BLaER1 treated with 17β-estradiol and CSF1 and Interleukin-3, amounts not matched to agents 10 nM and 100 nM (cell line): ENCODE results near the gene CRELD2.
A peak's percentile ranks its signal among the peaks of the same experiment; 100 is the strongest.

ENCODE experiments used
- H3K27ac ChIP-seq, 11 experiments: shearing (Covaris generic); formaldehyde crosslinking; 2 replicates each; pipeline ENCODE4 v1.8.1; 2022
- H3K27me3 ChIP-seq, 11 experiments: shearing (Covaris generic); formaldehyde crosslinking; 2 replicates each; pipeline ENCODE4 v1.8.1; 2022
- H3K36me3 ChIP-seq, 11 experiments: shearing (Covaris generic); formaldehyde crosslinking; 2 replicates each; pipeline ENCODE4 v1.8.1; 2022
- H3K4me1 ChIP-seq, 10 experiments: shearing (Covaris generic); formaldehyde crosslinking; 2 replicates each; pipeline ENCODE4 v1.8.1; 2022
- H3K4me2 ChIP-seq, 11 experiments: shearing (Covaris generic); formaldehyde crosslinking; 2 replicates each; pipeline ENCODE4 v1.8.1; 2022
- H3K4me3 ChIP-seq, 10 experiments: shearing (Covaris generic); formaldehyde crosslinking; 2 replicates each; pipeline ENCODE4 v1.8.1; 2022
- H3K9ac ChIP-seq, 11 experiments: shearing (Covaris generic); formaldehyde crosslinking; 2 replicates each; pipeline ENCODE4 v1.8.1; 2022
- H3K9me3 ChIP-seq, 11 experiments: shearing (Covaris generic); formaldehyde crosslinking; replicated peaks in 1 of 11; 2 replicates each; pipeline ENCODE4 v1.8.1; 2022
- H4K20me1 ChIP-seq, 11 experiments: shearing (Covaris generic); formaldehyde crosslinking; 2 replicates each; pipeline ENCODE4 v1.8.1; 2022
- Cebpa-rat ChIP-seq, 11 experiments: shearing (Covaris generic); IDR thresholded peaks; 2 replicates each; pipeline ENCODE4 v1.8.1; 2022

Gene CRELD2

DNA sequence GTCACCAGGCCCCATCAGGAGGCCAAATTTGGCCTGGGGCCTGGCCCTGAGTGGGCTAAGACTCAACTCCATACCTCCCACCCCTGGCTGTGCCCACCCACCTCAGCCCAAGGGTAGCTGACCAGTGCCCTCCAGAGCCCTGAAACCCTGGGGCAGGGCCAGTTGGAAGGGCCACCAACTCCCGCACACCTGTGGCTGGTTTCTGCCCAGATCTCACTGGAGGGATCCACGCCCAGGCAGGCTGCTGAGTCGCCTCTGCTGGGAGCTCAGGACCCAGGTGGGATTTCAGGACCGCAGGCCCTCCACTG lies 33.2 kb downstream of the CRELD2 start:
- Histone ChIP-seq H3K9ac (peak overlapping the region in 4 of 11 experiments; percentile 10 to 46 (median 28); a peak in 4 of 22 replicates), H3K4me2 (peak overlapping the region; percentile 37 to 92 (median 73); a peak in 19 of 22 replicates), H3K27me3 (no peaks in the 10 kb centered on the region)

DNA sequence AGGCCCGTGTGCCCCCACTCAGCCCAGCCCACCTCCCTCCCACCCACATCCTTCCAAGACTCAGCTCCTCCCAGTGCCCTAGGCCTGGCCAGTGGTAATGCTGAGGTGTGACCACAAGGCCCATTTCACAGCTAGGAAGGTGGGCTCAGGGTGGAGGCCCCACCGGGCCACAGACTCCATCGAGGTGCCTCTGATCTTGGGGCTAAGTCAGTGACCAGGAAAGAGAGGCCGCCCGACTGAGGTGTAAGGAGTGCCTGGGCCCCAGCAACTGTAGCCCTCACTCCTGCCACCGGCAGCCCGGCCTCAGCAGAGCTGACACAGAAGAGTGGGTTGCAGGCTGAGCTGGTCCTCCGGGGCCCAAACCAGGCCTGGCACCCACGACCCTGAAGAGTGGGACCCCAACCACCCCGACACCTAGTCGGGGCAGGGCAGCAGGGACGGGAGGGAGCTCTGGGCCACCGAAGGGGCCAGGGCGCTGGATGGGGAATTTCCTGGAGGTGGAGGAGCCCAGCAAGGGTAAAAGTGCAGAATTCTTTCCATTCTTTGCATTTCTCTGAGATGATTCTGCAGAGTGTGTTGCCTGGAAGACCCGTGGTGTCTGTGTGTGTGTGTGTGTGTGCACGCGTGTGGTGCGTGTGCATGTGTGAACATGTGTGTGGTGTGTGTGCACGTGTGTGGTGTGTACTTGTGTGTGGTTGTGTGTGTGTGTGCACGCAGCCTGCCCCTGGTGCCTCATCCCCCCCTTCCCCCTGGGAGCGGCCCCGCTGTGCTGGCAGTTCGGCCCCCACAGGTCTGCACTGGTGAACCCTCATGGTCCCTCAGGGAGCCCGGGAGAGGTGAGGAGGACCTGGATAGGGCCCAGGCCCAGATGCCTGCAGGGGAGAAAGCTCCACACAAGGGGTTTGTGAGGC lies 33.8 kb downstream of the CRELD2 start:
- no peak overlapping the region for H3K27ac ChIP-seq
- peak overlapping the region in 10 of 11 experiments; percentile 42 to 92 (median 74); a peak in 18 of 22 replicates for H3K4me2 ChIP-seq
- no peak for TF ChIP-seq Cebpa-rat (IDR thresholded peaks at IDR 0.05)

More for the DNA sequence above, 33.2 kb downstream of the CRELD2 start:
- Histone ChIP-seq H4K20me1 (peaks cover 0 to 10% (median 0%) of the 10 kb centered on the region in 11 experiments; a peak in 3 of 22 replicates), H3K9me3 (no peaks in the 10 kb centered on the region), H3K4me3 (no peak overlapping the region), H3K4me1 (peaks cover 53 to 93% (median 87%) of the 10 kb centered on the region in 10 experiments), H3K36me3 (no peaks in the 10 kb centered on the region), H3K27ac (no peak overlapping the region)
- TF ChIP-seq Cebpa-rat (IDR thresholded peaks at IDR 0.05) = no peak

DNA sequence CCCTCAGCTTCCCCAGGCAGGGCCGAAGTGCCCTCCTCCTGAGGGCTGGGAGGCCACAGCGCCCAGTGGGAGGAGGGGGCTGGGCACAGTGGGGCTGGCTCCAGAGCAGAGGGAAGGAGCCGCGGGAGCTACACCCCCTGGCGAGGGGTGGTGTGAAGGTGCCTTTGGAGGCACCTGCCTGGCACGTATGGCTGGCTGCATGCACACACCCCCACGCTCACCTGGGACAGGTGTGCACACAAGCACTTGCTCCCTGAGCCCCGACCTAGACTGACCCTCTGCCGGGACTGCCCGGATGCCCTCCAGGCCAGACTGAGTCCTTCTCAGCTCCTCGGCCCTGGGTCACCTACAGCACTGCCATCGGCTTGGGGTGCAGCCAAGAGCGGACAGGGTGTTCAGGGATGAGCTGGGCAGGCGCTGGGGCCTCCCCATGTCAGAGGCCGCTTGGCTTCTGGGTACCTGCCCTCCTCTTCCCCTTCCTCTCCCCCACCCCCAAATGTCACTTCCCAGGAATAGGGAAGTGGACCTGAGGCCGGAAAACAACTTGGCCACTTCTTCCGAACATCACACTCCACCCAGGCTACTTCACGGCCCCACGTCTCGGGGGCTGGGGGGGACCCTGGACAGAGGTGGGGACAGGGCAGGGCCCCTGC lies 34.7 kb downstream of the CRELD2 start:
- H3K9me3 ChIP-seq = no peaks in the 10 kb centered on the region
- H3K27me3 ChIP-seq = no peaks in the 10 kb centered on the region
- no peak overlapping the region for H3K4me3 ChIP-seq
- TF ChIP-seq Cebpa-rat (IDR thresholded peaks at IDR 0.05) = no peak
- H3K4me2 ChIP-seq = peak overlapping the region; percentile 42 to 92 (median 74)
- no peaks in the 10 kb centered on the region for H3K36me3 ChIP-seq
- peak overlapping the region in 1 of 11 experiments; percentile 37; a peak in 2 of 22 replicates for H3K27ac ChIP-seq
- peak overlapping the region in 3 of 11 experiments; percentile 7 to 56 (median 23); a peak in 4 of 22 replicates for H3K9ac ChIP-seq
- peaks cover 0 to 9% (median 0%) of the 10 kb centered on the region in 11 experiments; a peak in 2 of 22 replicates for H4K20me1 ChIP-seq
- peaks cover 53 to 84% (median 73%) of the 10 kb centered on the region in 10 experiments for H3K4me1 ChIP-seq

More for the DNA sequence above, 33.8 kb downstream of the CRELD2 start:
- Histone ChIP-seq H3K9ac (peak overlapping the region in 4 of 11 experiments; percentile 10 to 56 (median 26); a peak in 4 of 22 replicates), H3K9me3 (no peaks in the 10 kb centered on the region), H3K27me3 (no peaks in the 10 kb centered on the region), H4K20me1 (peaks cover 0 to 10% (median 0%) of the 10 kb centered on the region in 11 experiments; a peak in 3 of 22 replicates), H3K4me1 (peaks cover 53 to 90% (median 82%) of the 10 kb centered on the region in 10 experiments), H3K36me3 (no peaks in the 10 kb centered on the region), H3K4me3 (no peak overlapping the region)

DNA sequence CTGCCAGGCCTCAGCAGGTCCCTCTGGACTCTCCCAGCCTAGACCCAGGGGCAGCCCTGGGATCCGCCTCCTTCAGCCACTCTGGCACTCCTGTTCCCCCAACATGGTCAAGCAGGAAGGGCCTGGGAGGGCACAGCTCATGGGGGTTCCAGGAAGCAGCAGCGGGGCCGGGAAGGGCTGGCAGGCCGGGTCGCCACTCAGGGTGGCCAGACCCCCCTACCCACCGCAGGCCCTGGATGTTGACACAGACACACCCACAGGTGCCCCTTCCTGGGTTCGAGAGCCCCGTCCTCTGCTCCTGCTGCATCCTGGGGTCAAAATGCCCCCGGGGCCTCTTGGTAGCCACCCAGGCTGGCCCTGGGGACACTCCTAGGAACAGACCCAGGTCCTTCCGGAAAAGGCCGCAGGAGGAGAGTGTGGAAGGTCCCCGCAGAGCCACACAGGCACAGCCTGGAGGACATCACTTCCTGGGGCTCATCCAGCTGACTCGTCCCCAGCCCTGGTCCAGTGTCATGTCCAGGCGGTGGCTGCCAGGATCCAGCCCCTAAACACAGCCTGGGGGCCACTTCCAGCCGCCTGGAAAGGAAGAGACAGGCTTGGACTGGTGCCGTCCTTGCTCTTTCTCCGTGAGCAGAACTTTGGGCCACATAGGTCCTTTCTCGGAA lies 35.4 kb downstream of the CRELD2 start:
- H3K4me1 ChIP-seq = peaks cover 56 to 84% (median 71%) of the 10 kb centered on the region in 10 experiments
- peaks cover 0 to 9% (median 0%) of the 10 kb centered on the region in 11 experiments; a peak in 2 of 22 replicates for H4K20me1 ChIP-seq
- peak overlapping the region in 2 of 11 experiments; percentile 7 to 56; a peak in 3 of 22 replicates for H3K9ac ChIP-seq
- H3K27ac ChIP-seq = peak overlapping the region in 1 of 11 experiments; percentile 37; a peak in 2 of 22 replicates
- peak overlapping the region; percentile 42 to 92 (median 74) for H3K4me2 ChIP-seq
- H3K4me3 ChIP-seq = no peak overlapping the region
- H3K9me3 ChIP-seq = no peaks in the 10 kb centered on the region
- no peaks in the 10 kb centered on the region for H3K27me3 ChIP-seq
- no peaks in the 10 kb centered on the region for H3K36me3 ChIP-seq
- TF ChIP-seq Cebpa-rat (IDR thresholded peaks at IDR 0.05) = no peak

DNA sequence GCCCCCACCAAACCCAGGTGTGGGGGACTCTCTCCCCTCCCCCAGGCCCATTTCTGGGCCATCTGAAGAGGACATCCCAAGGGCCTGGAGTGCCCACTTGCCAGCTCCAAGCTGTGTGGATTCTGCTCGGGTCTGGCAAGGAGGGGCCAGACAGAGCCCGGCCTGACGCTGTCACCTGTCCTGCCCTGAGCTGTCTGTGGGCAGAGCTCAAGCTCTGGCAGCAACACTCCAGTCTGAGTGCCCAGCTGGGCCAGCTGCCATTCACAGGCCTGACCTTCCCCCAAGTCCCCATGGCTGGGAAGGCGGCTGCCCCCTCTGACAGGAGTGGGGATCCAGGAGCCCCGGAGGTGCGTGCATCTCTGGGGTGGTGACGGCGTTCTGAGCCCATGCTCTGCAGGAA lies 35.9 kb downstream of the CRELD2 start:
- H3K4me2 ChIP-seq = peak overlapping the region; percentile 57 to 92 (median 74); a peak in 19 of 22 replicates
- peak overlapping the region in 3 of 11 experiments; percentile 7 to 62 (median 56); a peak in 3 of 22 replicates for H3K9ac ChIP-seq
- H3K9me3 ChIP-seq = no peaks in the 10 kb centered on the region
- peaks cover 0 to 9% (median 0%) of the 10 kb centered on the region in 11 experiments; a peak in 2 of 22 replicates for H4K20me1 ChIP-seq
- H3K27ac ChIP-seq = no peak overlapping the region
- peaks cover 60 to 84% (median 72%) of the 10 kb centered on the region in 10 experiments for H3K4me1 ChIP-seq
- no peaks in the 10 kb centered on the region for H3K36me3 ChIP-seq
- H3K27me3 ChIP-seq = no peaks in the 10 kb centered on the region
- no peak for TF ChIP-seq Cebpa-rat (IDR thresholded peaks at IDR 0.05)
- H3K4me3 ChIP-seq = no peak overlapping the region

DNA sequence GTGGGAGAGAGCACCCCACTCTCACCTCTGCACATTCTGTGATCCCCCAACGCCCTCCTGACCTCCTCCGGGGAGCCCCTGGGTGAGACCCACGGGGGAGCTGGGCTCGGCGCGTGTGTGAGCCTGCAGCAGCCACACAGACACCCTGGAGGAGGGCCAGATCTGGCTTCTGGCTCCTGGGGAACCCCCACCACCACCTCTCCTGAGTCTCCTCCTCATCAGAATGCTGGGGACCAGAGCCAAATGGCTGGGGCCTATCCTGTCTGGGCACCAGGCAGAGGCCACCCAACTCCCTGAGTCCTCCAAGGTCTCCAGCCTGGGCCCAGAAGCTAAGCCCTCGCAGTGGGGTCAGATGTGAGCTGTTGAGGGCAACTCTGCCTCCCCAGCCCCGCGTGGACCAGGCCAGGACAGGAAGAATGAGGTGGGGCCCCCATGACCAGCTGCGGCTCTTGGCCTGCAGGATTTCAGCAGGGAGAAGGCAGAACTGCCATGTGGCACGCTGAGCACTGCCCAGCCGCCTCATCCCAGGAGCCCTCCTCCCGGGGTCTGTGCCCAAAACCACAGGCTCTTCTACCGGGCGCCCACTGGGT lies 36.7 kb downstream of the CRELD2 start:
- peaks cover 67 to 90% (median 80%) of the 10 kb centered on the region in 10 experiments for H3K4me1 ChIP-seq
- H3K4me2 ChIP-seq = peak overlapping the region; percentile 43 to 92 (median 73)
- no peak overlapping the region for H3K4me3 ChIP-seq
- peak overlapping the region in 9 of 11 experiments; percentile 8 to 62 (median 24); a peak in 12 of 22 replicates for H3K9ac ChIP-seq
- H3K9me3 ChIP-seq = no peaks in the 10 kb centered on the region
- peaks cover 0 to 9% (median 0%) of the 10 kb centered on the region in 11 experiments; a peak in 2 of 22 replicates for H4K20me1 ChIP-seq
- no peak for TF ChIP-seq Cebpa-rat (IDR thresholded peaks at IDR 0.05)
- no peaks in the 10 kb centered on the region for H3K36me3 ChIP-seq
- H3K27me3 ChIP-seq = no peaks in the 10 kb centered on the region
- H3K27ac ChIP-seq = peak overlapping the region in 1 of 11 experiments; percentile 14; a peak in 3 of 22 replicates

DNA sequence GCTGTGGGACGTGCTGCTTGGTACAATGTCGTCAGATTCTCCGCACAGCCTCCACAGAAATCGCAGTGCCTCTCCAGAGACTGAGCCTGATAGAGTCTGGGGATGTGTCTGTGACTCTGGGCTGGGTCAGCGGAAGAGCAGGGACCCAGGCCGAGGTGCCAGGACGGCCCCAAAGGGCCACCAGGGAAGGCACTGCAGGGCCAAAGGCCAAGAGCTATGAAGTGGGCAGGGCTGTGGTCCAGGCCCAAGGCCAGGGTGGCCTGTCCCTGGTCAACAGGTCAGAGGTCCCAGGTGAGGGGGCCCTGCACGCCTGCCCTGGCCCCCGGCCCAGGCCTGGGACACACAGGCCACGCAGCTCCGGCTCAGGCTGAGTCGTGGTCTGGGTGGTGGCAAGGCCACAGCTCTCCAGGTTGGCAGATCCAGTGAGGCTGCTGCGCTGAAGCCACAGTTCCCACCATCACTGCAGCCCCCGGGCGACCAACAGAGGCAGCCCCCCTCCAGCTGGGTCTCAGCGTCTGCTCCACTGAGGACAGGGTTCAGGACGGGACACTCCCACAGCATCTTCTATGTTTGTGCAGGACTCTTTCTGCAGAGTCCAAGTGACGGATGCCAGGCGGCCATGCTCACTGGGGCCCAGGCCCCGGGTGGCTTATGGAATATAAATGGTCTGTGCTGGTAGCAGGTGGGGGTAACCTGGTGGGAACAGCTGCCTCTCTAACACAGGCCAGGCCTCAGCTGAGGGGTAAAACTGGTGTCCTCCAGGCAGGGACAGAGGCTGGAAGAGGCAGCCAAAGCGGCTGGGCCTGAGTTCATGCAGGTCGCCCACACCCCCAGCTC lies 37.4 kb downstream of the CRELD2 start:
- Histone ChIP-seq H3K36me3 (no peaks in the 10 kb centered on the region), H4K20me1 (peaks cover 0 to 10% (median 1%) of the 10 kb centered on the region in 11 experiments; a peak in 11 of 22 replicates), H3K27me3 (no peaks in the 10 kb centered on the region), H3K4me2 (peak overlapping the region; percentile 43 to 92 (median 73)), H3K27ac (peak overlapping the region in 2 of 11 experiments; percentile 14 to 15; a peak in 2 of 22 replicates), H3K4me1 (peaks cover 64 to 86% (median 76%) of the 10 kb centered on the region in 10 experiments), H3K9me3 (no peaks in the 10 kb centered on the region), H3K9ac (peak overlapping the region in 9 of 11 experiments; percentile 8 to 62 (median 24); a peak in 10 of 22 replicates), H3K4me3 (no peak overlapping the region)
- TF ChIP-seq Cebpa-rat (IDR thresholded peaks at IDR 0.05) = no peak
